GM12878 (cell line): ENCODE data around the gene ZNF124. TPM values are rescaled to one million over a fixed set of nuclear protein-coding genes. Genes with fewer than 3 reads are reported as not detected.

Experiments used
- ATAC-seq: fragments of 200-7000 bp; cut with Tn5 transposase; 3 replicates; pipeline ENCODE4 v1.9.1; 2020; ENCODE audit warnings: mild to moderate bottlenecking, moderate library complexity
- BruUV-seq: library from RNA; stranded (reverse); fragments of 400-500 nt; replicated peaks from 2 replicates; lab custom pipeline; 2021; lab: Mats Ljungman, UMichigan
- CTCF ChIA-PET: fragments of 300-600 bp; sonication (Branson Sonifier 250); formaldehyde crosslinking; extraction: SDS; loops from one replicate; lab custom pipeline; 2021; ENCODE audit warnings: inconsistent platforms; lab: Yijun Ruan, JAX
- POLR2A ChIA-PET: fragments of 350-600 bp; formaldehyde crosslinking; extraction: SDS; loops from one replicate; lab custom pipeline; 2021; ENCODE audit warnings: inconsistent platforms; lab: Charles Lee
- RAD21 ChIA-PET: fragments of 300-600 bp; sonication (Branson Sonifier 250); formaldehyde crosslinking; loops from one replicate; lab custom pipeline; 2023; ENCODE audit warnings: antibody characterized with exemption; ENCODE audit not compliant: unreplicated experiment; lab: Charles Lee
- SMC1A ChIA-PET: fragments of 300-600 bp; sonication (Branson Sonifier 250); formaldehyde crosslinking; loops from one replicate; lab custom pipeline; 2023; ENCODE audit not compliant: unreplicated experiment, uncharacterized antibody; lab: Charles Lee
- DNase-seq: peaks from one replicate; pipeline ENCODE4 v3.0.0-alpha.2; 2011; ENCODE audit warnings: low read depth, low spot score
- FAIRE-seq: peaks from 3 replicates; lab custom pipeline; 2011; peaks lifted over from hg19 to GRCh38; lab: Jason Lieb, UNC
- H2AFZ ChIP-seq: 2 replicates; pipeline ENCODE4 v1.6.0; 2011; ENCODE audit warnings: low read depth, low read length, control low read depth; ENCODE audit not compliant: control insufficient read depth
- H3K27ac ChIP-seq: 2 replicates; pipeline ENCODE4 v1.5.1; 2011; ENCODE audit warnings: control low read depth; ENCODE audit not compliant: control insufficient read depth, insufficient read depth
- H3K27me3 ChIP-seq, 2 experiments: replicated peaks in 1 of 2; 2 replicates each; pipeline versions ENCODE4 v1.6.0 to v1.6.1; 2011; ENCODE audit warnings: low read length in 1 of 2; ENCODE audit not compliant: control insufficient read depth in 2 of 2, insufficient read depth in 2 of 2
- H3K36me3 ChIP-seq, 2 experiments: 2 replicates each; pipeline ENCODE4 v1.5.1; 2011; ENCODE audit warnings: low read length in 1 of 2; ENCODE audit not compliant: control insufficient read depth in 2 of 2, insufficient read depth in 2 of 2
- H3K4me1 ChIP-seq: 2 replicates; pipeline ENCODE4 v1.6.1; 2011; ENCODE audit warnings: mild to moderate bottlenecking, low read length, moderate library complexity, mixed read lengths; ENCODE audit not compliant: control insufficient read depth, insufficient read depth
- H3K4me2 ChIP-seq: 2 replicates; pipeline ENCODE4 v1.6.0; 2011; ENCODE audit warnings: control low read depth; ENCODE audit not compliant: control insufficient read depth, insufficient read depth
- H3K4me3 ChIP-seq: fragments of 200-600 bp; sonication (generic); 2 replicates; pipeline ENCODE4 v1.5.1; 2016
- H3K79me2 ChIP-seq: 2 replicates; pipeline ENCODE4 v1.6.0; 2011; ENCODE audit warnings: low read length; ENCODE audit not compliant: control insufficient read depth, insufficient read depth
- H3K9ac ChIP-seq: 2 replicates; pipeline ENCODE4 v1.8.0; 2011; ENCODE audit warnings: low read length, control low read depth, mixed read lengths; ENCODE audit not compliant: control insufficient read depth, insufficient read depth
- H3K9me3 ChIP-seq: replicated peaks from 3 replicates; pipeline ENCODE4 v1.5.1; 2011; ENCODE audit warnings: mild to moderate bottlenecking, low read length; ENCODE audit not compliant: control insufficient read depth, insufficient read depth
- H4K20me1 ChIP-seq: 2 replicates; pipeline ENCODE4 v1.6.0; 2011; ENCODE audit not compliant: control insufficient read depth, insufficient read depth
- BCL3 ChIP-seq: IDR thresholded peaks from 2 replicates; pipeline ENCODE4 v1.6.1; 2011; ENCODE audit warnings: borderline replicate concordance, low read depth, mild to moderate bottlenecking, moderate library complexity, low read length; ENCODE audit not compliant: insufficient read depth, poor library complexity, severe bottlenecking
- ETV6 ChIP-seq, 2 experiments: fragments of 450-650 bp in 1 of 2; IDR thresholded peaks in 1 of 2; conservative IDR thresholded peaks in 1 of 2; 2 replicates each; pipeline ENCODE4 v1.6.1; 2014; ENCODE audit warnings: antibody characterized with exemption in 1 of 2, borderline replicate concordance in 1 of 2, low read depth in 1 of 2, mild to moderate bottlenecking in 1 of 2, moderate library complexity in 1 of 2
- FOXK2 ChIP-seq: fragments of 450-650 bp; IDR thresholded peaks from 2 replicates; pipeline ENCODE4 v1.6.1; 2017; ENCODE audit warnings: mild to moderate bottlenecking, moderate library complexity
- GABPA ChIP-seq: IDR thresholded peaks from 2 replicates; pipeline ENCODE4 v1.6.1; 2014; ENCODE audit warnings: antibody characterized with exemption, low read depth, mild to moderate bottlenecking, inconsistent platforms
- IRF4 ChIP-seq: IDR thresholded peaks from 2 replicates; pipeline ENCODE4 v1.6.1; 2011; ENCODE audit warnings: low read depth, low read length
- KDM1A ChIP-seq: fragments of 200-600 bp; sonication (generic); IDR thresholded peaks from 2 replicates; pipeline ENCODE4 v1.6.1; 2016; ENCODE audit warnings: borderline replicate concordance
- PML ChIP-seq: IDR thresholded peaks from 2 replicates; pipeline ENCODE4 v1.6.1; 2012; ENCODE audit warnings: low read length, inconsistent platforms
- TAF1 ChIP-seq: IDR thresholded peaks from 2 replicates; pipeline ENCODE4 v1.6.1; 2011; ENCODE audit warnings: mild to moderate bottlenecking, low read depth, low read length, borderline replicate concordance
- USF1 ChIP-seq: IDR thresholded peaks from 2 replicates; pipeline ENCODE4 v1.6.1; 2011; ENCODE audit warnings: borderline replicate concordance, low read depth, mild to moderate bottlenecking, moderate library complexity, mixed read lengths, low read length; ENCODE audit not compliant: insufficient read depth; ENCODE audit errors: extremely low read length
- USF2 ChIP-seq: IDR thresholded peaks from 2 replicates; pipeline ENCODE4 v1.6.1; 2011; ENCODE audit warnings: low read depth, low read length, improper control_type of control experiment, borderline replicate concordance
- WGBS: methylation state at CpG from one replicate; pipeline ENCODE4 v1.1.6; 2016; ENCODE audit warnings: low lambda C conversion rate; ENCODE audit not compliant: insufficient replicate concordance, insufficient coverage; ENCODE audit errors: missing lambda C conversion rate; 5-methylcytosine and 5-hydroxymethylcytosine counted together
- in situ Hi-C: fragments of 300-500 bp; cut with MboI; formaldehyde crosslinking; loops from 9 replicates; pipeline ENCODE4 v1.14.3; 2018; ENCODE audit warnings: mixed read lengths
- intact Hi-C: fragments of 100-400 bp; cut with micrococcal nuclease; formaldehyde crosslinking; loops from one replicate; pipeline ENCODE4 v1.14.2; 2022; ENCODE audit not compliant: unreplicated experiment
- polyA plus RNA-seq, 11 experiments: library from polyadenylated mRNA; depleted of rRNA in 4 of 11; unstranded in 6 of 11; stranded (reverse) in 5 of 11; fragments of >200 nt; fragmentation: Nextera tagmentation in 4 of 11; fragmentation: Illumina TruSeq in 1 of 11; extraction: Ambion mirVana in 4 of 11; extraction: Trizol in 1 of 11; gene quantifications; 1 replicate in 1 of 11; 2 replicates in 10 of 11; pipeline versions ENCODE4 v1.2.1 to v1.2.3, GENCODE V29; 2011 to 2016; ENCODE audit warnings: inconsistent platforms in 2 of 11, missing spikeins in 2 of 11, low read depth in 1 of 11
- total RNA-seq, 4 experiments: library from RNA; depleted of rRNA in 3 of 4; stranded (reverse); fragments of >200 nt in 3 of 4; fragmentation: Illumina TruSeq in 1 of 4; extraction: Trizol in 1 of 4; gene quantifications; 2 replicates each; pipeline versions ENCODE4 v1.2.1 to v1.2.3, GENCODE V29; 2013 to 2021

The ZNF124 gene
- total and polyA plus RNA-seq, 10 of the 15 experiments (the other 5 are each of a cell fraction or from before 2014, with no cell fraction given): 6.8 to 37.5 (median 12.5) TPM

- H3K4me3 ChIP-seq: peak overlapping the region; percentile 66
- peak overlapping the region; percentile 85 for H3K9ac ChIP-seq
- H3K9me3 ChIP-seq: peaks cover 4% of the 10 kb centered on the region; the same call in 2 of the 3 replicates
- ChIA-PET POLR2A (interaction anchor here (0.8 to 1.4 kb wide), 5 partner anchors 12 to 275 kb away, joined by 3 to 5 read pairs (median 3); no protein-coding TSS in a partner anchor), RAD21 (interaction anchor here (1.0 to 1.5 kb wide), 3 partner anchors 8 to 205 kb away, joined by 3 to 7 read pairs (median 3); no protein-coding TSS in a partner anchor), SMC1A (interaction anchor here (0.7 to 1.5 kb wide), 7 partner anchors 9 to 181 kb away, joined by 3 to 4 read pairs (median 4); no protein-coding TSS in a partner anchor), CTCF (interaction anchor here (0.9 to 1.0 kb wide), 2 partner anchors 12 to 179 kb away, joined by 4 to 6 read pairs; no protein-coding TSS in a partner anchor)
- FAIRE-seq: peak; percentile 75
- peaks cover 21% of the 10 kb centered on the region for H3K4me1 ChIP-seq
- H3K79me2 ChIP-seq: peaks cover 40% of the 10 kb centered on the region
- H3K27me3 ChIP-seq: no peaks in the 10 kb centered on the region
- DNase-seq: no peak
- H4K20me1 ChIP-seq: no peaks in the 10 kb centered on the region
- peak overlapping the region; percentile 91 for H3K27ac ChIP-seq
- H3K36me3 ChIP-seq: no peaks in the 10 kb centered on the region
- intact Hi-C loops (loop anchor here (5.0 to 10.0 kb wide), 3 partner anchors 107 to 275 kb away; no protein-coding TSS in a partner anchor), in situ Hi-C loops (no loop called here)
- TF ChIP-seq FOXK2 (no peak), IRF4 (no peak), ETV6 (conservative IDR thresholded peaks at IDR 0.05 in 1 of 2, IDR thresholded peaks at IDR 0.05 in 1 of 2; ENCODE audit: borderline replicate concordance in 1 of 2, low read depth in 1 of 2) (no peak), BCL3 (no peak), KDM1A (no peak), PML (no peak; the same call in 1 of the 2 replicates), GABPA (no peak), USF1 (no peak), TAF1 (no peak), USF2 (no peak)
- BruUV-seq: no TSS peak
- no peak overlapping the region for H2AFZ ChIP-seq
- ATAC-seq: peak; percentile 7
- WGBS: 5% methylated on average over 5 of the region's 5 CpGs
- peak overlapping the region; percentile 88 for H3K4me2 ChIP-seq
Measured at GRCh38 chr1:247210062-247210375, 38.2 kb upstream of the ZNF124 start.
